ENCODE data around the gene PARS2.

PARS2 gene

DNA sequence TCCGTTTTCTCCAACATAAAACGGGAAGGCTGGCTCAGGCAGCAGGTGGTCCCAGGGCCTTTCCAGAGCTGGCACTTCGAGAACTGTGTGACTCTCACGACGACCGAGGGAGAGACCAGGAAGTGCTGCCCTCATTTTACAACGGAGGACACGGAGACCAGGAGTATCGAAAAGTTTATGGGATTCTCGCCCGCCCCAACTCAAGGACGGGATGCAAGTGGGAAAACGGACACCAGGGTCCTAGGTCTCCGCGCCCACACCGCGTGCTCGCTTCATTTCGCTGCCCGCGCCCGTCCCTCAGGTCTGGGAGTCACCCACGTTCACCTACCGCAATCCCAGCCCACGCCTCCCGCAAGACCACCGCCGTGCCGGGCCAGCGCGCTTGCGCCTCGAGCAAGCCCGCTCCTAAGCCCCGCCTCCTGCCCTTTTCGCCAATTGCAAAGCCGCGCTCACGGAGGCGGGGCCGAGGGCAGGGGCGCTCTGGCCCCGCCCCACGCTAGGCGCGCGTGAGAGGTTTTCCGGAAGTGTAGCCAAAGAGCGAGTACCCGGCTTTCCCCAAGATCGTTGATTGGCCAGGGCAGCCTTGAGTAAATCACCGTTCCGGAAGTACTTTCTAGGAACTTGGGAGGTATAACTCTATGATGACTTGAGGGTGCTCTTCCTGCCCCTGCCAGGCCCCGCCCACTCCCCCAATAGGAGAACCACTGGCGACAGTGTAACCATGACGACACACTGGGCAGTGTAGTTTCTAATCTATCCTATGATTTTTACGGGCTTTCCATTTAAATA, at the start of gene PARS2:
TSS of gene PARS2 (minus strand) at position 391 of the 789 bp plus-strand sequence. CDS start 5,362 bp downstream, outside the sequence.
- in situ Hi-C loops (cut with HindIII; ENCODE audit: low sequenced_read_pairs), result no loop called here

DNA sequence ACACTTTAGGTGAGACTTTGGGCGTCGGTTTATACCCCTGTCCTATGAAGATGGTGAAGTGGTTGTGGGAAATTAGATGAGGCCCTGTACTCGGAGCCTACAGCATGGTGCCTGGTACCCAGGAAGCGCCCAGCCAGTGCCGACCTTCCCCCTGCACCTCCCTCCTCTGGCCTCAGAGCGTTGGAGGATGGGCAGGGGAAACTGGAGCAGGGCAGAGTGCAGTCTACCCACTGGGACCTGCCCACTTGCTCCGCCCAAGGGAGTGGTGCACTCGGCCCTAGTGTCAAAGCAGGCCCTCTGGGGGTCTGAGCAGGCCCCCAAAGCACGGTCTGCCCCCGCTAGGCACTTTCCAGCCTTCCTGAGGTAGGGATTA, 49.8 kb upstream of the PARS2 start:
- in situ Hi-C loops (cut with HindIII; ENCODE audit: low sequenced_read_pairs), result no loop called here

GRCh38 chr1:54813485-54814125, 49.3 kb upstream of the PARS2 start:
- in situ Hi-C loops (cut with HindIII; ENCODE audit: low sequenced_read_pairs), result no loop called here

DNA sequence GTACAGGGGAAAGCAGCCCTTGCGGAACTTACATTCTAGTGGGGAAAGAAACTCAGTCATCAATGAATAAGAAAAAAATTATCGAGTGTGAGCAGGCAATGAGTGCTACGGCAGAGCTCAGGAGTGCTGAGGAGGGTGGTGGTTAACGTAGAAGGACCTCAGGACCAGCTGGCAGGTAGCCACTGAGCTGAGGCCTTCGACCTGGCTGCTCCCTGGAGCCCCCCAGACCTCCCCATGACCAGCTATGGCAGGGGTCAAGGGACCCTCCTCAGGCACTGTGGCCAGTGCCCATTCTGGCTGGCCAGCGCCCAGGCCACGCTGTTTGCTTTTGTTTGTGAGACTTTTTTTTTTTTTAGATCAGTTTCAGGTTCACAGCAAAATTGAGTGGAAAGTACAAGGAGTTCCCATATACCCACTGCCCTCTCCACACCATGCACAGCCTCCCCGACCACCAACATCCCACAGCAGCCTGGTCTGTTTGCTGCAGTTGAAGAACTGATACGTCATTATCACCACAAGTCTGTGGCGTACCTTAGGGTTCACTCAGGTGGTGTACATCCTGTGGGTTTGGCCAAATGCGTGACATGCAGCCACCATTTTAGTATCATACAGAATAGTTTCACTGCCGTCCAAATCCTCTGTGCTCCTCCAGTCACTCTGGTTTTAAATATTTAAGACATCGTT, 48.6 kb upstream of the PARS2 start:
- in situ Hi-C loops (cut with HindIII; ENCODE audit: low sequenced_read_pairs), result no loop called here

- in situ Hi-C loops (cut with HindIII; ENCODE audit: low sequenced_read_pairs), result no loop called here
These were observed 47.7 kb upstream of the PARS2 start for GRCh38 chr1:54811739-54812655.

- in situ Hi-C loops (cut with HindIII; ENCODE audit: low sequenced_read_pairs), result no loop called here
These were observed 46.7 kb upstream of the PARS2 start for GRCh38 chr1:54811066-54811465.

- in situ Hi-C loops (cut with HindIII; ENCODE audit: low sequenced_read_pairs), result no loop called here
These were observed 46.0 kb upstream of the PARS2 start for GRCh38 chr1:54810153-54810942.

DNA sequence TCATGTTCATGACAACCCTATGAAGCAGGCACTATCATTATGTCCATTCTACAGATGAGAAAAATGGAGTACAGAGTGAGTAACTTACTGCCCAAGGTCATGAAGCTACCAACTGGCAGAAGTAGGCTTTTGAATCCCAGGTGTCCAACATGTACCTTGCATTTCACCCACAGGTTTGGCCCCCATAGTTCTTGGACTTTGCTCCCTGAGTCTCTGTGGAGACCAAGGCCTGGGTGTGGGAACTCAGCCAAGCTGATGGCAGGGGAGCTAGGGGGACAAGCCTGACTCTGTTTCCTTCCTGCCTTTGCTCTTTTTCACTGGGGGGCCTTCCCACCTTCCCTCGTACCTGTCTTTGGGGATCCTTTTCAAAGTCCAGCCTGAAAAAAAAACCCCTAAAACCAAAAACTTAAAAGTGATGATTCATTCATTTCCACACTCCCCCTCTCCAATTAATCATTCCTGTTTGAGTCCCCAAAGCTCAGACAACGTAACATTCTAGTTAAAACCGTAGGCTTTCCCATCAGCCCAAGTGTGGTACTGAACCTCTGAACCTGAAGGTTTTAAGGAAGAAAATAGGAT, 45.3 kb upstream of the PARS2 start:
- in situ Hi-C loops (cut with HindIII; ENCODE audit: low sequenced_read_pairs), result no loop called here

DNA sequence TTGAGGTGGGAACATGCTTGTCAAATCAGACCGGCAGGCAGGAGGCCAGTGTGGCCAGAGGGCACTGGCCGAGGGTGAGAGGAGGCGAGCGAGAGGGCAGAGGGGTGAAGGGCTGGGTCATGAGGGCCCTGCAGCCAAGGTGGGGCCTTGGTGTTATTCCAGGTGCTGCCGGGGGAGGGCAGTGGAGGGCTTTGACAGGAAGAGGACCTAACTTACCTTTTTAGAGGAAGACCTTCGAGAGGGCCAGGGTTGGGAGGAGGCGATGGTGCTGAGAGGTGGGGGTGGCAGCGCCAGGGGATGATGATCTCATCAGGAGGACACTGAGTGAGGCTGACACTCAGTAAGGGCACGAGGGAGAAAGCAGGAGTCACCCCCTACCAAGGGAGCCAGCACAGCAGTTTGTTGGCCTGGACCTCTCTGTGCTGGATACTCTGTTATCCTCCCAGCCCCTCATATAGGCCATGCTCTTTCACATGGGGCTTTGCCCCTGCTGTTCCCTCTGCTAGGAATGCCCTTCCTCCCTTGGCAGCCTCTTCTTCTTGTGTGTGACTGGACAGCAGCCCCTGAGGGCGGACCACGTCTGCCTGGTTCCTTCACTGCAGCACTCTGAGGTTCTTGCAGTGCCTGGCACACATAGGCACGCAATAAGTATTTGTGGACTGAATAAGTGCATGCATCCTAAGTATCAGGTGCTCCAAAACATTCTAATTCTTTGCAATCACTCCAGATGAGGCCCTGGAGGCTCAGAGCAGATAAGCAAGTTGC, 44.3 kb upstream of the PARS2 start:
- in situ Hi-C loops (cut with HindIII; ENCODE audit: low sequenced_read_pairs), result no loop called here

GRCh38 chr1:54807756-54808155, 43.4 kb upstream of the PARS2 start:
- in situ Hi-C loops (cut with HindIII; ENCODE audit: low sequenced_read_pairs), result no loop called here

GRCh38 chr1:54806931-54807611, 42.7 kb upstream of the PARS2 start:
- in situ Hi-C loops (cut with HindIII; ENCODE audit: low sequenced_read_pairs), result no loop called here

DNA sequence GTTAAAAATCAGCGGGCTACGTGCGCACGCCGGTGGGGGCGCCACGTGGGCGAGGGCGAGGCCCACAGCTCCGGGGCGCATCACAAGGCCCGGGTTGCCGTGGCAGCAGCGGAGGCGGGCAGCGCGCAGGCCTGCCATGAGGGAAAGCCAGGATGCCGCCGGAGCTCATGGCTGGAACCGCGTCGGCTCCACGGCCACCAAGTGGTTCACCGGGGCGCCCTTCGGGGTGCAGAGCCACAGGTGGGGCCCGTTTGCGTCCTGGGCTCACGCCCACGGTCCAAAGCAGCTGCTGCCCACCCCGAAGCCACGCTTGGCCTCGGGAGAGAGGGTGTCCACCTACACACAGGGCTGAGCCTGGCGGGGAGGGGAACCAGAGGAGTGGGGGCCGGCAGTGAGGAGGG, 41.7 kb upstream of the PARS2 start:
- in situ Hi-C loops (cut with HindIII; ENCODE audit: low sequenced_read_pairs), result no loop called here

- in situ Hi-C loops (cut with HindIII; ENCODE audit: low sequenced_read_pairs), result no loop called here
These were observed 41.1 kb upstream of the PARS2 start for GRCh38 chr1:54805466-54805865.

- in situ Hi-C loops (cut with HindIII; ENCODE audit: low sequenced_read_pairs), result no loop called here
These were observed 40.3 kb upstream of the PARS2 start for GRCh38 chr1:54804471-54805132.

GRCh38 chr1:54803761-54804470, 39.6 kb upstream of the PARS2 start:
- in situ Hi-C loops (cut with HindIII; ENCODE audit: low sequenced_read_pairs), result no loop called here

DNA sequence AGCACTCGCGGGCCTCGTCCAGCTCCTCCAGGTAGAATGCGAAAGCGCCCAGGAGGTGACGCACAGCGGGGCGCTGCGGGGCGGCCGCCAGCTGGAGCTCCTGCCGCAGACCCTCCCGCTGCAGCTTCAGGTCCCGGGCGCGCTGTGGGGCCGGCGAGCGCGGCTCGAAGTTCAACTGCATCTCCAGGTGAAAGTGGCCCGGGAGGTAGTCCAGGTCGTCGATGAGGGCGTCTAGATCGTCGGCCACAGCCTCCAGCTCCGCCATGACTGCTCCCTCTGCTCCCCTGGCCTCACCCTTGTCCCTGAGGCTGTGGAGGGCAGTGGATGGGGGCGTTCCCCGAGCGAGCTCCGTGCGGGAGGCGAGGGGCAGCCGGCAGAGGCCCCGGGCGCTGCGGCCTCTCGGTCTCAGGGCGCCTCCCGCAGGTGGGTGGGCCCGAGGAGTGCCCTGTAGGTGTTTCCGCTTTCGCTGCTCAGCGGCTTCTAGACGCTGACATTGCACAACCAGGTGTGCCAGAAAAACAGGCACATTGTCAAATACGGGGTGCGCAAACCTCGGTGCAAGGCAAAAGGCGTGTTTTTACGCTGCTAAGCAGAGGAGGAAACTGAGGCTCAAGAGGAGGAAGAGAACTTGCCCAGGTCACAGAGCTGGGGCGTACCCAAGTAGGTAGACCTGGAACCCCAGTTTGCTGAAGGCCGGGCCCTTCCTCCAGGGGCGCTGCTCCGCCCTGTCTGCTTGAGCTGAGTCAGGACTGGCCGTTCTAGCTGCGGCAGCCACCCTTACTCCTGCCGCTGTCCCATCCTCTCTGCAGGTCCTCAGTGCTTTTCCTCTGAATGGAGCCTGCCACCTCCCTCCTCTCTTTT, 36.8 kb upstream of the PARS2 start, which contains the start of gene TTC22:
TSS of gene TTC22 (minus strand) at position 425 of the 861 bp plus-strand sequence. CDS start at position 265, 160 bp downstream.
- in situ Hi-C loops (cut with HindIII; ENCODE audit: low sequenced_read_pairs), result no loop called here
